Large intestine (tissue), 3 donors: ENCODE data around the gene MINDY4. TPM values are rescaled to one million over a fixed set of nuclear protein-coding genes. Genes with fewer than 3 reads are reported as not detected.
"Not testable (repeated sequence)": the region's sequence is repeated elsewhere in the genome, so short reads cannot be mapped to it uniquely, and the experiment has no call there.

Experiments used
- DNase-seq, 2 donors: peaks; one replicate each; pipeline versions ENCODE4 v3.0.0 to v3.0.0-alpha.2; 2013
- H3K27ac ChIP-seq: one replicate; pipeline ENCODE4 v1.5.1; 2013; ENCODE audit warnings: low read length
- H3K27me3 ChIP-seq: 2 replicates; pipeline ENCODE4 v1.6.1; 2013; ENCODE audit warnings: low read length; ENCODE audit not compliant: control insufficient read depth, insufficient read depth
- H3K36me3 ChIP-seq: 2 replicates; pipeline ENCODE4 v1.6.1; 2013; ENCODE audit warnings: low read length; ENCODE audit not compliant: control insufficient read depth, insufficient read depth
- H3K4me1 ChIP-seq: one replicate; pipeline ENCODE4 v1.6.1; 2013; ENCODE audit warnings: low read length; ENCODE audit not compliant: control insufficient read depth, insufficient read depth
- H3K4me3 ChIP-seq: one replicate; pipeline ENCODE4 v1.5.1; 2013; ENCODE audit warnings: low read length
- H3K9me3 ChIP-seq: one replicate; pipeline ENCODE4 v1.6.1; 2013; ENCODE audit warnings: mild to moderate bottlenecking, low read depth, low read length, moderate library complexity; ENCODE audit not compliant: control insufficient read depth
- WGBS: methylation state at CpG from one replicate; pipeline ENCODE4 v1.1.5; 2013; ENCODE audit warnings: low lambda C conversion rate; ENCODE audit not compliant: insufficient coverage; 5-methylcytosine and 5-hydroxymethylcytosine counted together
- polyA plus RNA-seq: library from polyadenylated mRNA; unstranded; fragments of 120-200 nt; gene quantifications from one replicate; pipeline ENCODE4 v1.2.1, GENCODE V29; 2013

Gene MINDY4
- polyA plus RNA-seq, 1 donor = 12.3 TPM

- no peak for DNase-seq
- 100% methylated on average over 1 of the region's 5 CpGs for WGBS
- H3K27ac ChIP-seq = no peak overlapping the region
- peaks cover 30% of the 10 kb centered on the region for H3K36me3 ChIP-seq
- peaks cover 5% of the 10 kb centered on the region for H3K9me3 ChIP-seq
- no peaks in the 10 kb centered on the region for H3K4me1 ChIP-seq
- no peaks in the 10 kb centered on the region for H3K27me3 ChIP-seq
- no peak overlapping the region for H3K4me3 ChIP-seq
Observed at GRCh38 chr7:30831936-30832335, 60.7 kb downstream of the MINDY4 start.

GRCh38 chr7:30834017-30834674 lies 62.9 kb downstream of the MINDY4 start:
- not testable (repeated sequence) for H3K4me3 ChIP-seq
- H3K36me3 ChIP-seq = peaks cover 28% of the 10 kb centered on the region

GRCh38 chr7:30835396-30835915 lies 64.2 kb downstream of the MINDY4 start:
- H3K27me3 ChIP-seq = no peaks in the 10 kb centered on the region
- H3K4me1 ChIP-seq = no peaks in the 10 kb centered on the region
- no peak overlapping the region for H3K4me3 ChIP-seq
- H3K27ac ChIP-seq = no peak overlapping the region
- peaks cover 5% of the 10 kb centered on the region for H3K9me3 ChIP-seq
- no CpG with 5 or more reads among the region's 6 CpGs for WGBS
- DNase-seq = no peak
- peaks cover 34% of the 10 kb centered on the region for H3K36me3 ChIP-seq

More at GRCh38 chr7:30834017-30834674, 62.9 kb downstream of the MINDY4 start:
- DNase-seq, H3K27me3 ChIP-seq, H3K9me3 ChIP-seq, H3K4me1 ChIP-seq, H3K27ac ChIP-seq: not testable (repeated sequence)
- no CpG with 5 or more reads among the region's 6 CpGs for WGBS

- H3K36me3 ChIP-seq = peaks cover 32% of the 10 kb centered on the region
- no peak for DNase-seq
- no peaks in the 10 kb centered on the region for H3K4me1 ChIP-seq
- H3K27ac ChIP-seq = no peak overlapping the region
- no peaks in the 10 kb centered on the region for H3K27me3 ChIP-seq
- H3K4me3 ChIP-seq = no peak overlapping the region
- peaks cover 5% of the 10 kb centered on the region for H3K9me3 ChIP-seq
- 80% methylated on average over 1 of the region's 7 CpGs for WGBS
Observed at GRCh38 chr7:30836991-30837390, 65.8 kb downstream of the MINDY4 start.

GRCh38 chr7:30837581-30837980 lies 66.4 kb downstream of the MINDY4 start:
- peaks cover 35% of the 10 kb centered on the region for H3K36me3 ChIP-seq
- no peak overlapping the region for H3K27ac ChIP-seq
- H3K4me3 ChIP-seq = no peak overlapping the region
- WGBS = no CpG with 5 or more reads among the region's 4 CpGs
- DNase-seq = no peak
- no peaks in the 10 kb centered on the region for H3K27me3 ChIP-seq
- H3K4me1 ChIP-seq = no peaks in the 10 kb centered on the region
- peaks cover 5% of the 10 kb centered on the region for H3K9me3 ChIP-seq

- no peak overlapping the region for H3K4me3 ChIP-seq
- no peak for DNase-seq
- H3K27me3 ChIP-seq = no peaks in the 10 kb centered on the region
- H3K36me3 ChIP-seq = peaks cover 36% of the 10 kb centered on the region
- no CpG with 5 or more reads among the region's 5 CpGs for WGBS
- H3K9me3 ChIP-seq = peaks cover 5% of the 10 kb centered on the region
- no peak overlapping the region for H3K27ac ChIP-seq
- H3K4me1 ChIP-seq = no peaks in the 10 kb centered on the region
Observed at GRCh38 chr7:30838008-30838407, 66.8 kb downstream of the MINDY4 start.

GRCh38 chr7:30840141-30841024 lies 69.2 kb downstream of the MINDY4 start:
- Histone ChIP-seq H3K9me3 (no peaks in the 10 kb centered on the region), H3K4me1 (no peaks in the 10 kb centered on the region), H3K4me3 (no peak overlapping the region), H3K36me3 (peaks cover 41% of the 10 kb centered on the region), H3K27ac (no peak overlapping the region), H3K27me3 (no peaks in the 10 kb centered on the region)
- DNase-seq = no peak
- no CpG with 5 or more reads among the region's 6 CpGs for WGBS

- Histone ChIP-seq H3K4me1 (peaks cover 7% of the 10 kb centered on the region), H3K4me3 (no peak overlapping the region), H3K27ac (no peak overlapping the region), H3K27me3 (no peaks in the 10 kb centered on the region), H3K36me3 (peaks cover 40% of the 10 kb centered on the region), H3K9me3 (no peaks in the 10 kb centered on the region)
- DNase-seq = no peak
- WGBS = 89% methylated on average over 5 of the region's 19 CpGs
Observed at GRCh38 chr7:30841025-30841735, 70.0 kb downstream of the MINDY4 start.

GRCh38 chr7:30841801-30842541 lies 70.8 kb downstream of the MINDY4 start:
- Histone ChIP-seq H3K4me3 (no peak overlapping the region), H3K4me1 (peaks cover 7% of the 10 kb centered on the region), H3K27me3 (no peaks in the 10 kb centered on the region), H3K27ac (no peak overlapping the region), H3K9me3 (no peaks in the 10 kb centered on the region), H3K36me3 (peaks cover 34% of the 10 kb centered on the region)
- WGBS = no CpG with 5 or more reads among the region's 7 CpGs
- no peak for DNase-seq
